HepG2 (cell line): ENCODE data around the gene CEP20. TPM values are rescaled to one million over a fixed set of nuclear protein-coding genes. Genes with fewer than 3 reads are reported as not detected.

ENCODE experiments used
- CEBPZ ChIP-seq: IDR thresholded peaks from 2 replicates; pipeline ENCODE4 v1.6.1; 2012; ENCODE audit warnings: low read length, improper control_type of control experiment
- FUBP1 ChIP-seq: sonication (generic); formaldehyde crosslinking; IDR thresholded peaks from 2 replicates; pipeline ENCODE4 v1.5.1; 2020; ENCODE audit warnings: missing genetic modification reagents, mild to moderate bottlenecking, borderline replicate concordance
- HOXA3 ChIP-seq: sonication (generic); formaldehyde crosslinking; IDR thresholded peaks from 2 replicates; pipeline ENCODE4 v1.5.0; 2020; ENCODE audit warnings: missing genetic modification reagents
- MIER3 ChIP-seq: IDR thresholded peaks from 2 replicates; pipeline ENCODE4 v1.6.1; 2016; ENCODE audit warnings: missing compliant biosample characterization, borderline replicate concordance
- MTF2 ChIP-seq: sonication (generic); formaldehyde crosslinking; IDR thresholded peaks from 2 replicates; pipeline ENCODE4 v1.5.0; 2020; ENCODE audit warnings: missing genetic modification reagents, borderline replicate concordance
- PBX3 ChIP-seq: sonication (generic); formaldehyde crosslinking; IDR thresholded peaks from 2 replicates; pipeline ENCODE4 v1.8.1; 2023; ENCODE audit warnings: missing genetic modification reagents, inconsistent platforms, borderline replicate concordance
- PCBP1 ChIP-seq: fragments of 200-400 bp; formaldehyde crosslinking; IDR thresholded peaks from 2 replicates; pipeline ENCODE4 v1.6.1; 2017; ENCODE audit warnings: mild to moderate bottlenecking, low read depth, low read length, borderline replicate concordance
- SALL2 ChIP-seq: sonication (generic); formaldehyde crosslinking; IDR thresholded peaks from 2 replicates; pipeline ENCODE4 v1.8.1; 2023; ENCODE audit warnings: mild to moderate bottlenecking, missing genetic modification reagents, inconsistent platforms
- TBX3 ChIP-seq: fragments of 450-650 bp; IDR thresholded peaks from 2 replicates; pipeline ENCODE4 v1.6.1; 2017; ENCODE audit warnings: antibody characterized with exemption, mild to moderate bottlenecking, inconsistent platforms, borderline replicate concordance
- TRAFD1 ChIP-seq: sonication (generic); formaldehyde crosslinking; IDR thresholded peaks from 2 replicates; pipeline ENCODE4 v1.5.1; 2020; ENCODE audit warnings: missing genetic modification reagents, mild to moderate bottlenecking, borderline replicate concordance
- ZBTB3 ChIP-seq: sonication (generic); formaldehyde crosslinking; IDR thresholded peaks from 2 replicates; pipeline ENCODE4 v1.4.0; 2020; ENCODE audit warnings: low read depth, mild to moderate bottlenecking, moderate library complexity, missing genetic modification reagents, borderline replicate concordance
- ZNF274 ChIP-seq: sonication (generic); formaldehyde crosslinking; IDR thresholded peaks from 2 replicates; pipeline ENCODE4 v1.5.1; 2020; ENCODE audit warnings: mild to moderate bottlenecking, missing genetic modification reagents
- ZNF329 ChIP-seq: sonication (generic); formaldehyde crosslinking; IDR thresholded peaks from 2 replicates; pipeline ENCODE4 v1.9.0; 2021; ENCODE audit warnings: low read depth, mild to moderate bottlenecking, missing genetic modification reagents
- ZNF558 ChIP-seq: sonication (generic); formaldehyde crosslinking; IDR thresholded peaks from 2 replicates; pipeline ENCODE4 v1.9.0; 2022; ENCODE audit warnings: mild to moderate bottlenecking, missing genetic modification reagents, borderline replicate concordance
- ZNF652 ChIP-seq: IDR thresholded peaks from 2 replicates; pipeline ENCODE4 v1.6.1; 2016; ENCODE audit warnings: low read depth, borderline replicate concordance
- ZNF766 ChIP-seq: sonication (generic); formaldehyde crosslinking; IDR thresholded peaks from 2 replicates; pipeline ENCODE4 v1.5.0; 2020; ENCODE audit warnings: missing genetic modification reagents, borderline replicate concordance
- ZNF775 ChIP-seq: sonication (generic); formaldehyde crosslinking; IDR thresholded peaks from 2 replicates; pipeline ENCODE4 v1.4.0; 2020; ENCODE audit warnings: missing genetic modification reagents, mild to moderate bottlenecking, moderate library complexity, borderline replicate concordance
- polyA plus RNA-seq, 8 experiments: library from polyadenylated mRNA; depleted of rRNA in 3 of 8; stranded (reverse) in 7 of 8; unstranded in 1 of 8; fragments of >200 nt; fragmentation: Illumina TruSeq in 4 of 8; extraction: Trizol in 4 of 8; gene quantifications; 2 replicates each; pipeline versions ENCODE4 v1.2.1 to v1.2.3, GENCODE V29; 2011 to 2016; ENCODE audit warnings: low read depth in 4 of 8, missing spikeins in 1 of 8, mixed read lengths in 1 of 8; ENCODE audit not compliant: insufficient read depth in 1 of 8
- total RNA-seq, 5 experiments: library from RNA; depleted of rRNA; stranded (reverse); fragments of >200 nt; fragmentation: Illumina TruSeq; extraction: Trizol; gene quantifications; 2 replicates each; pipeline ENCODE4 v1.2.3, GENCODE V29; 2016; ENCODE audit warnings: low read depth in 1 of 5
- TF ChIP-seq, protein P1 (sequence below): sonication (generic); formaldehyde crosslinking; IDR thresholded peaks from 2 replicates; pipeline ENCODE4 v1.5.0; 2020; ENCODE audit warnings: mild to moderate bottlenecking, missing genetic modification reagents

Gene CEP20
- total and polyA plus RNA-seq, 2 of the 13 experiments (the other 11 are each of a cell fraction or from before 2014, with no cell fraction given): 53.0 to 54.1 TPM

- no peak for TF ChIP-seq ZNF652 (CRISPR knock-in tag)
- TF ChIP-seq HOXA3 (CRISPR knock-in tag): peak; percentile 36; the same call in 1 of the 2 replicates
- no peak for TF ChIP-seq TBX3
- TF ChIP-seq CEBPZ: no peak
- TF ChIP-seq MIER3 (CRISPR knock-in tag): no peak
- no peak for TF ChIP-seq ZNF558 (CRISPR knock-in tag)
- no peak for TF ChIP-seq PBX3
- no peak for TF ChIP-seq ZNF766 (CRISPR knock-in tag)
- 0 out of 2 replicates have a peak, but pooled peaks have one; percentile 31 for TF ChIP-seq FUBP1
- no peak for TF ChIP-seq ZNF274 (CRISPR knock-in tag)
- no peak for TF ChIP-seq SALL2
- TF ChIP-seq, protein P1, sequence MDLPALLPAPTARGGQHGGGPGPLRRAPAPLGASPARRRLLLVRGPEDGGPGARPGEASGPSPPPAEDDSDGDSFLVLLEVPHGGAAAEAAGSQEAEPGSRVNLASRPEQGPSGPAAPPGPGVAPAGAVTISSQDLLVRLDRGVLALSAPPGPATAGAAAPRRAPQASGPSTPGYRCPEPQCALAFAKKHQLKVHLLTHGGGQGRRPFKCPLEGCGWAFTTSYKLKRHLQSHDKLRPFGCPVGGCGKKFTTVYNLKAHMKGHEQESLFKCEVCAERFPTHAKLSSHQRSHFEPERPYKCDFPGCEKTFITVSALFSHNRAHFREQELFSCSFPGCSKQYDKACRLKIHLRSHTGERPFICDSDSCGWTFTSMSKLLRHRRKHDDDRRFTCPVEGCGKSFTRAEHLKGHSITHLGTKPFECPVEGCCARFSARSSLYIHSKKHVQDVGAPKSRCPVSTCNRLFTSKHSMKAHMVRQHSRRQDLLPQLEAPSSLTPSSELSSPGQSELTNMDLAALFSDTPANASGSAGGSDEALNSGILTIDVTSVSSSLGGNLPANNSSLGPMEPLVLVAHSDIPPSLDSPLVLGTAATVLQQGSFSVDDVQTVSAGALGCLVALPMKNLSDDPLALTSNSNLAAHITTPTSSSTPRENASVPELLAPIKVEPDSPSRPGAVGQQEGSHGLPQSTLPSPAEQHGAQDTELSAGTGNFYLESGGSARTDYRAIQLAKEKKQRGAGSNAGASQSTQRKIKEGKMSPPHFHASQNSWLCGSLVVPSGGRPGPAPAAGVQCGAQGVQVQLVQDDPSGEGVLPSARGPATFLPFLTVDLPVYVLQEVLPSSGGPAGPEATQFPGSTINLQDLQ (CRISPR knock-in tag): peak; percentile 31; the same call in 1 of the 2 replicates
- no peak for TF ChIP-seq TRAFD1
- no peak for TF ChIP-seq PCBP1
- TF ChIP-seq ZBTB3 (CRISPR knock-in tag): no peak
- TF ChIP-seq MTF2 (CRISPR knock-in tag): no peak
- TF ChIP-seq ZNF329 (CRISPR knock-in tag): no peak
- no peak for TF ChIP-seq ZNF775
Measured at GRCh38 chr16:15899538-15900100, 11.2 kb upstream of the CEP20 start (continued).
